Mammary epithelial cell (primary cell): ENCODE measurements around the gene TRIM24.
"Not testable (repeated sequence)": the region's sequence is repeated elsewhere in the genome, so short reads cannot be mapped to it uniquely, and the experiment has no call there.

Source experiments
- CTCF ChIP-seq, 2 donors: IDR thresholded peaks in 1 of 2; conservative IDR thresholded peaks in 1 of 2; 2 replicates each; pipeline ENCODE4 v1.5.1; 2011 to 2012; ENCODE audit warnings: inconsistent platforms in 2 of 2, low read length in 2 of 2, mild to moderate bottlenecking in 2 of 2, control low read depth in 1 of 2, low read depth in 1 of 2; ENCODE audit not compliant: insufficient read depth in 1 of 2; ENCODE audit errors: extremely low read depth in 1 of 2
- EZH2 ChIP-seq: IDR thresholded peaks from 2 replicates; pipeline ENCODE4 v1.6.1; 2012; ENCODE audit warnings: low read length, inconsistent platforms, borderline replicate concordance

GRCh38 chr7:138500303-138500702 is 40.2 kb downstream of the TRIM24 start:
- TF ChIP-seq CTCF (conservative IDR thresholded peaks at IDR 0.05 in 1 of 2, IDR thresholded peaks at IDR 0.05 in 1 of 2; ENCODE audit: extremely low read depth in 1 of 2, insufficient read depth in 1 of 2, low read depth in 1 of 2, low read length in 2 of 2); EZH2: not testable (repeated sequence)
